GM12891 (cell line): ENCODE measurements around the gene ZCWPW1.
"Not testable (repeated sequence)": the region's sequence is repeated elsewhere in the genome, so short reads cannot be mapped to it uniquely, and the experiment has no call there.

Experiments
- DNase-seq: peaks from one replicate; pipeline ENCODE4 v3.0.0; 2011; ENCODE audit warnings: low spot score; ENCODE audit not compliant: insufficient read length
- FAIRE-seq: peaks from 2 replicates; lab custom pipeline; 2011; peaks lifted over from hg19 to GRCh38; lab: Jason Lieb, UNC
- PAX5 ChIP-seq: IDR thresholded peaks from 2 replicates; pipeline ENCODE4 v1.6.1; 2011; ENCODE audit warnings: low read length, moderate library complexity, mild to moderate bottlenecking; ENCODE audit not compliant: insufficient read depth, severe bottlenecking
- POLR2A ChIP-seq: IDR thresholded peaks from 2 replicates; pipeline ENCODE4 v1.6.1; 2011; ENCODE audit warnings: low read depth, low read length, control low read depth
- POLR2AphosphoS5 ChIP-seq: IDR thresholded peaks from 2 replicates; pipeline ENCODE4 v1.6.1; 2011; ENCODE audit warnings: low read depth, low read length, control low read depth
- POU2F2 ChIP-seq: IDR thresholded peaks from 2 replicates; pipeline ENCODE4 v1.6.1; 2011; ENCODE audit warnings: low read depth, mild to moderate bottlenecking, control low read depth, low read length, moderate library complexity
- SPI1 ChIP-seq: IDR thresholded peaks from 2 replicates; pipeline ENCODE4 v1.6.1; 2011; ENCODE audit warnings: low read depth, low read length, control low read depth
- TAF1 ChIP-seq: IDR thresholded peaks from 2 replicates; pipeline ENCODE4 v1.6.1; 2011; ENCODE audit warnings: low read depth, low read length, control low read depth

The ZCWPW1 gene

GRCh38 chr7:100441641-100442535 is 13.4 kb upstream of the ZCWPW1 start:
- TF ChIP-seq PAX5 (no peak), TAF1 (no peak), POLR2A (no peak), SPI1 (no peak), POLR2AphosphoS5 (no peak), POU2F2 (no peak)
- DNase-seq (no peak), FAIRE-seq (no peak)

DNA sequence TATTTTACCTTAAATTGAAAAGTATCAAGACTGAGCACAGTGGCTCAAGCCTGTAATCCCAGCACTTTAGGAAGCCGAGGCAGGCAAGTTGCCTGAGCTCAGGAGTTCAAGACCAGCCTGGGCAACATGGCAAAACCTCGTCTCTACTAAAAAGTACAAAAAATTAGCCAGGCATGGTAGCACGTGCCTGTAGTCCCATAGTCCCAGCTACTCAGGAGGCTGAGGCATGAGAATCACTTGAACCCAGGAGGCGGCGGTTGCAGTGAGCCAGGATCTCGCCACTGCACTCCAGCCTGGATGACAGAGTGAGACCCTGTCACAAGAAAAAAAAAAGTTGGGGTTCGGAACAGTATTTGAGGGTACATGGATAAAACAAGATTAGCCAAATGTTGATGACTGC is 10.7 kb upstream of the ZCWPW1 start:
- not testable (repeated sequence) for FAIRE-seq, DNase-seq

DNA sequence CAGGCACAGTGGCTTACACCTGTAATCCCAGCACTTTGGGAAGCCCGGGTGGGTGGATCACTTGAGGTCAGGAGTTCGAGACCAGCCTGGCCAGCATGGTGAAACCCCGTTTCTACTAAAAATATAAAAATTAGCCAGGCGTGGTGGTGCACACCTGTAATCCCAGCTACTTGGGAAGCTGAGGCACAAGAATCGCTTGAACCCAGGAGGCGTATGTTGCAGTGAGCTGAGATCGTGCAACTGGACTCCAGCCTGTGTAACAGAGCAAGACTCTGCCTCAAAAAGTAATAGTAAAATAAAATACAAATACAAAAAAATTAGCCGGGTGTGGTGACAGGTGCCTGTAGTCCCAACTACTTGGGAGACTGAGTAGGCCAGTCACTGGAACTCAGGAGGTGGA is 10.2 kb upstream of the ZCWPW1 start:
- not testable (repeated sequence) for FAIRE-seq, DNase-seq

DNA sequence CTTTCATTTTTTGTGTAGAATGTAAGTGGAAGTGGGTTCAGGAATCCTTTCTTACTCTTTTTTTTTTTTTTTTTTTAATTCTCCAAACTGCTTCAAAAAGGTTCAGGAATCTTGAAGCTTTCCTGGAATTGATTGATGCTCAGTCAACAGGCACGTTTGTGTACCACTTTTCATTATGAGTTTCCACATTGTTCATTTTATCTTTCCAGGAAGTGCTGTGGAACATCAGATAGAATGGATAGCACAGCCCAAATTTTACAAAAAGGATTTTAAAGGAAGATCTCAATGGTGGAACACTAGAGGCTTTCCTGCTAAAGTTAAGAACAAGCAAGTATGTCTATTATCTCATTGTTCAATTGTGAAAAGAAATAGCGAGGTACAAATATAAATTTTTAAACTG is 9.7 kb upstream of the ZCWPW1 start:
- FAIRE-seq = no peak
- DNase-seq = no peak
- TF ChIP-seq POLR2AphosphoS5 = no peak
- TF ChIP-seq POLR2A = no peak
- no peak for TF ChIP-seq PAX5

DNA sequence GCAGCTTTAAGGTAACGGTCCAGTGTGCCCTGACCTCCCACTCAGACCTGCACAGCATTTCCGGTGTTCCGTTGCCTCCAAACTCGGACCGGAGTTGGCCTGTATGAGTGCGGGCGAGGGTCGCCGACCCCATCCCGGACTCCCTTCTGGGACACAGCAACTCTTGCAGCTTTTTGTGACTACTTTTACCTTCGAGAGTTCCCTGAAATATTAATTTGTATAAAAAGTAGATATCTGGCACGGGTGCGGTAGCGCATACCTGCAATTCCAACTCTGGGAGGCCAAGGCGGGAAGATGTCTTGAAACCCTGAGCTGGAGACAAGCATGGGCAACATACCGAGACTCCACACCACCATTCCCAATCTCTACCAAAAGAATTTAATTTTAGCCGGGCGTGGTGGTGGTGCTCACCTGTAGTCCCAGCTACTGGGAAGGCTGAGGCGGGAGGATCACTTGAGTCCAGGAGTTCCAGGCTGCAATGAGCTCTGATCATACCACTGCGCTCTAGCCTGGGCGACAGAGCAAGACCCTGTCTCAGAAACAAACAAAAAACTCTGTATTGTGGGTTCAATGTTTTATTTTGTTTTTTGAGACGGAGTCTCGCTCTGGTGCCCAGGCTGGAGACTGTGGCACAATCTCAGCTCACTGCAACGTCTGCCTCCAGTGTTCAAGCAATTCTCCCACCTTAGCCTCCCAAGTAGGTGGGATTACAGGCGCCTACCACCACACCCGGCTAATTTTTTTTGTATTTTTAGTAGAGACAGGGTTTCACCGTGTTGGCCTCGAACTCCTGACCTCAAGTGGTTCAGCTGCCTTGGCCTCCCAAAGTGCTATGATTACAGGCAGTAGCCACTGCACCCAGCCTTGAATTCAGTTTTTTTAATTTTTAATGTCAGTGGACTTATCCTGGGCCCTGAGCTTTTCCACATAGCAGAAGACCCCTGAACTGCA is 8.9 kb upstream of the ZCWPW1 start:
- no peak for TF ChIP-seq POU2F2
- TF ChIP-seq POLR2A = no peak
- TF ChIP-seq POLR2AphosphoS5 = no peak
- no peak for TF ChIP-seq TAF1
- no peak for TF ChIP-seq SPI1
- no peak for TF ChIP-seq PAX5
- FAIRE-seq (no peak), DNase-seq (no peak)

- DNase-seq (no peak), FAIRE-seq (no peak)
- TF ChIP-seq PAX5 (no peak), POLR2AphosphoS5 (peak; percentile 36; the same call in 1 of the 2 replicates), POU2F2 (no peak; the same call in 1 of the 2 replicates), TAF1 (peak; percentile 36; the same call in 1 of the 2 replicates), POLR2A (peak; percentile 64), SPI1 (no peak)
Observed at GRCh38 chr7:100435401-100436304, 7.2 kb upstream of the ZCWPW1 start.

DNA sequence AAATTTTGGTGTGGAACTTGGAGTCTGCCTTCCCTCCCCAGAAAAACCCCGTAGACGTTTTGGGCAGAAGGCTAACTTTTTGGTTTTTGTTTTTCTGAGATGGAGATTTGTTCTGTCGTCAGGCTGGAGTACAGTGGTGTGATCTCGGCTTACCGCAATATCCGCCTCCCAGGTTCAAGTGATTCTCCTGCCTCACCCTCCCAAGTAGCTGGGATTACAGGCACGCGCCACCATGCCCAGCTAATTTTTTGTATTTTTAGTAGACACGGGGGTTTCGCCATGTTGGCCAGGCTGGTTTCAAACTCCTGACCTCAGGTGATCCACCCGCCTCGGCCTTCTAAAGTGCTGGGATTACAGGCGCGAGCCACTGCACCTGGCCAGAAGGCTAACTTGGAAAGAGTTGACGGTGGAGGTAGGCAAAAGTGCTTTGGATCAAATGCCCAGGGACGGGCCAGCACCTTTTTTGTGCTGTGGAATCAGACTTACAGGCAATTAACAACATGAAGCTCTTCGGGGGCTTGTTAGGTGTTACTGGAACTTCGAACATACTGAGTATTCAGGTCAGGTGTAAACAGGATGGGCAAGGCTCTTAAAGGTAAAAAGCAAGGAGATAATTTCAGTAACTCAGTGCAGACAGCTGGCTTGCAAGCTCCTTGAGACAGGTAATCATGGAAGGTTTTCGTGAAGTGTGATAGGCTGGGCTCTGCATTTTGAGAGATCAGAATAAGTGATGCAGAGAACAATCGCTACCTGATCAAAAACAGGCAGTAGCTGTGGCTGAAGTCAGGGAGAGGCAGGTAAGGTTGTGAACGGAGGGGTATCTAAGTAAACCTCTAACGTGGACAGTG is 6.0 kb upstream of the ZCWPW1 start:
- FAIRE-seq (no peak), DNase-seq (no peak)
- TF ChIP-seq POLR2AphosphoS5 (no peak; the same call in none of the 2 replicates), PAX5 (no peak), POU2F2 (no peak)

GRCh38 chr7:100433592-100434296 is 5.2 kb upstream of the ZCWPW1 start:
- DNase-seq (no peak), FAIRE-seq (no peak)
- TF ChIP-seq POLR2A (peak; percentile 28; the same call in 1 of the 2 replicates), PAX5 (no peak)

DNA sequence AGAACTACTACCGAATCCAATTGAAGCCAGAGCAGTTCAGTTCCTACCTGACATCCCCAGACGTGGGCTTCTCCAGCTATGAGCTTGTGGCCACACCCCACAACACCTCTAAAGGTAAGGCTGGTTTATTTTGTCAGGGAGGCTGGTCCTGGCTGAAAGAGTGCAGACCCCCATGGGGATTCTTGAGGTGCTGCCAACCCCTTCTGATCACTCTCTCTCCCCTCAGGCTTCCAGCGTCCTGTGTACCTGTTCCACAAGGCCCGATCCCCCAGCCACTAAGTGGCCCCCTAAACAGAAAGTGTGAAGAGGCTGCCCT is 4.7 kb upstream of the ZCWPW1 start:
- TF ChIP-seq POLR2AphosphoS5 (no peak), PAX5 (no peak), TAF1 (no peak), POLR2A (peak; percentile 56; the same call in 1 of the 2 replicates)
- DNase-seq (no peak), FAIRE-seq (no peak)
